Astrocyte of the hippocampus (primary cell): Measurements from ENCODE around the gene RUNX2.
"Not testable (repeated sequence)": the region's sequence is repeated elsewhere in the genome, so short reads cannot be mapped to it uniquely, and the experiment has no call there.

ENCODE experiments used
- DNase-seq: peaks from one replicate; pipeline ENCODE4 v3.0.0; 2011; ENCODE audit warnings: low read depth, low spot score

RUNX2 gene

GRCh38 chr6:45455408-45455807 is 127.3 kb downstream of the RUNX2 start:
- no peak for DNase-seq

GRCh38 chr6:45457141-45457540 is 129.0 kb downstream of the RUNX2 start:
- no peak for DNase-seq

- no peak for DNase-seq
These were observed 130.5 kb downstream of the RUNX2 start for GRCh38 chr6:45458672-45459071.

GRCh38 chr6:45460166-45460565 is 132.0 kb downstream of the RUNX2 start:
- DNase-seq = no peak

- DNase-seq = no peak
These were observed 133.4 kb downstream of the RUNX2 start for GRCh38 chr6:45461486-45461885.

GRCh38 chr6:45462190-45463134 is 134.3 kb downstream of the RUNX2 start:
- DNase-seq = no peak

- DNase-seq = no peak
These were observed 136.6 kb downstream of the RUNX2 start for GRCh38 chr6:45464685-45465084.

GRCh38 chr6:45466686-45467085 is 138.6 kb downstream of the RUNX2 start:
- DNase-seq = peak; percentile 40

- DNase-seq = not testable (repeated sequence)
These were observed 139.3 kb downstream of the RUNX2 start for GRCh38 chr6:45467417-45467816.

- no peak for DNase-seq
These were observed 139.7 kb downstream of the RUNX2 start for GRCh38 chr6:45467853-45468252.

- no peak for DNase-seq
These were observed 141.5 kb downstream of the RUNX2 start for GRCh38 chr6:45469663-45470062.

- DNase-seq = no peak
These were observed 142.1 kb downstream of the RUNX2 start for GRCh38 chr6:45470131-45470738.

GRCh38 chr6:45472382-45472781 is 144.3 kb downstream of the RUNX2 start:
- DNase-seq = peak; percentile 44

GRCh38 chr6:45473121-45473993 is 145.2 kb downstream of the RUNX2 start:
- DNase-seq = no peak

GRCh38 chr6:45474376-45474775 is 146.2 kb downstream of the RUNX2 start:
- peak; percentile 17 for DNase-seq

- DNase-seq = no peak
These were observed 148.2 kb downstream of the RUNX2 start for GRCh38 chr6:45476341-45476740.

- no peak for DNase-seq
These were observed 149.1 kb downstream of the RUNX2 start for GRCh38 chr6:45477278-45477677.

GRCh38 chr6:45477790-45478189 is 149.7 kb downstream of the RUNX2 start:
- no peak for DNase-seq

- DNase-seq = no peak
These were observed 150.1 kb downstream of the RUNX2 start for GRCh38 chr6:45478240-45478639.

- peak; percentile 66 for DNase-seq
These were observed 152.0 kb downstream of the RUNX2 start for GRCh38 chr6:45479834-45480751.
